ENCODE measurements around the gene SP7. TPM values are rescaled to one million over a fixed set of nuclear protein-coding genes. Genes with fewer than 3 reads are reported as not detected.
"Not testable (repeated sequence)": the region's sequence is repeated elsewhere in the genome, so short reads cannot be mapped to it uniquely, and the experiment has no call there.

SP7 gene
- total RNA-seq, 2 experiments from 2014 or later = not detected

GRCh38 chr12:53298164-53298563 lies 38.0 kb downstream of the SP7 start:
- Mint-ChIP-seq H3K4me1 (peaks cover 56% of the 10 kb centered on the region), H3K27ac (no peak overlapping the region), H3K9me3 (no peaks in the 10 kb centered on the region), H3K4me3 (no peak overlapping the region), H3K36me3 (peaks cover 23% of the 10 kb centered on the region), H3K27me3 (no peaks in the 10 kb centered on the region)
- ATAC-seq (ENCODE audit: low read depth) (no peak), DNase-seq (no peak)
- POLR2A ChIA-PET = interaction anchor here (1.8 to 5.3 kb wide), 2 partner anchors 24 to 118 kb away, joined by 8 to 31 read pairs; partner anchors contain the start of genes AAAS, CSAD and ZNF740

GRCh38 chr12:53297106-53297505 lies 39.0 kb downstream of the SP7 start:
- H3K4me3 Mint-ChIP-seq; DNase-seq; H3K27me3 Mint-ChIP-seq; H3K9me3 Mint-ChIP-seq; ATAC-seq (ENCODE audit: low read depth): not testable (repeated sequence)
- Mint-ChIP-seq H3K4me1 (peaks cover 50% of the 10 kb centered on the region), H3K27ac (peak overlapping the region; percentile 8), H3K36me3 (peaks cover 26% of the 10 kb centered on the region)
- POLR2A ChIA-PET = interaction anchor here (1.2 kb wide), 1 partner anchor 28 kb away, joined by 3 read pairs; no protein-coding TSS in a partner anchor

- Mint-ChIP-seq H3K4me3 (peak overlapping the region; percentile 98), H3K4me1 (peaks cover 41% of the 10 kb centered on the region), H3K27ac (peak overlapping the region; percentile 92), H3K9me3 (no peaks in the 10 kb centered on the region), H3K27me3 (no peaks in the 10 kb centered on the region), H3K36me3 (peaks cover 26% of the 10 kb centered on the region)
- DNase-seq (no peak), ATAC-seq (ENCODE audit: low read depth) (peak; percentile 0)
- POLR2A ChIA-PET = interaction anchor here (0.8 to 2.5 kb wide), 15 partner anchors 13 to 290 kb away, joined by 3 to 23 read pairs (median 6); partner anchors contain the start of genes AAAS, CSAD, EIF4B and ESPL1
These were observed 40.3 kb downstream of the SP7 start for GRCh38 chr12:53295891-53296219.

GRCh38 chr12:53295070-53295890 lies 40.9 kb downstream of the SP7 start, which contains the start of gene PFDN5:
TSS of gene PFDN5 (plus strand) at chr12:53295542. CDS start at chr12:53295568, 26 bp downstream.
- DNase-seq (peak; percentile 82), ATAC-seq (ENCODE audit: low read depth) (peak; percentile 89)
- H3K4me3 Mint-ChIP-seq = peak within 1 kb of the TSS; percentile 98
- H3K9me3 Mint-ChIP-seq = no peaks in the 10 kb centered on the region
- peaks cover 36% of the 10 kb centered on the region for H3K4me1 Mint-ChIP-seq
- POLR2A ChIA-PET = interaction anchor here (0.8 to 2.5 kb wide), 18 partner anchors 14 to 289 kb away, joined by 3 to 23 read pairs (median 4); partner anchors contain the start of genes AAAS, CSAD, EIF4B and ESPL1
- H3K36me3 Mint-ChIP-seq = peaks cover 24% of the 10 kb centered on the region
- no peaks in the 10 kb centered on the region for H3K27me3 Mint-ChIP-seq
- peak within 1 kb of the TSS; percentile 92 for H3K27ac Mint-ChIP-seq

GRCh38 chr12:53292426-53292825 lies 43.7 kb downstream of the SP7 start:
- Mint-ChIP-seq H3K9me3 (no peaks in the 10 kb centered on the region), H3K4me3 (no peak overlapping the region), H3K27me3 (no peaks in the 10 kb centered on the region), H3K4me1 (peaks cover 21% of the 10 kb centered on the region), H3K27ac (no peak overlapping the region), H3K36me3 (peaks cover 37% of the 10 kb centered on the region)
- POLR2A ChIA-PET = interaction anchor here (0.7 to 2.1 kb wide), 2 partner anchors 31 to 32 kb away, joined by 3 to 5 read pairs; no protein-coding TSS in a partner anchor
- ATAC-seq (ENCODE audit: low read depth) = no peak
- DNase-seq = no peak

GRCh38 chr12:53290661-53291060 lies 45.5 kb downstream of the SP7 start:
- DNase-seq = no peak
- H3K9me3 Mint-ChIP-seq = no peaks in the 10 kb centered on the region
- H3K36me3 Mint-ChIP-seq = peaks cover 35% of the 10 kb centered on the region
- no peak overlapping the region for H3K4me3 Mint-ChIP-seq
- no peak for ATAC-seq (ENCODE audit: low read depth)
- H3K27me3 Mint-ChIP-seq = no peaks in the 10 kb centered on the region
- H3K4me1 Mint-ChIP-seq = peaks cover 9% of the 10 kb centered on the region
- POLR2A ChIA-PET = interaction anchor here (0.6 to 1.3 kb wide), 4 partner anchors 9 to 187 kb away, joined by 3 to 7 read pairs (median 5); partner anchors contain the start of gene MYG1
- H3K27ac Mint-ChIP-seq = no peak overlapping the region

- no peaks in the 10 kb centered on the region for H3K9me3 Mint-ChIP-seq
- H3K4me1 Mint-ChIP-seq = peaks cover 6% of the 10 kb centered on the region
- H3K27ac Mint-ChIP-seq = no peak overlapping the region
- no peak for ATAC-seq (ENCODE audit: low read depth)
- POLR2A ChIA-PET = interaction anchor here (1.3 kb wide), 1 partner anchor 18 kb away, joined by 5 read pairs; no protein-coding TSS in a partner anchor
- no peak for DNase-seq
- H3K4me3 Mint-ChIP-seq = no peak overlapping the region
- no peaks in the 10 kb centered on the region for H3K27me3 Mint-ChIP-seq
- peaks cover 36% of the 10 kb centered on the region for H3K36me3 Mint-ChIP-seq
These were observed 46.3 kb downstream of the SP7 start for GRCh38 chr12:53289891-53290290.

- peak overlapping the region; percentile 36 for H3K27ac Mint-ChIP-seq
- no peaks in the 10 kb centered on the region for H3K27me3 Mint-ChIP-seq
- DNase-seq = no peak
- POLR2A ChIA-PET = interaction anchor here (0.5 to 1.5 kb wide), 3 partner anchors 8 to 129 kb away, joined by 3 to 6 read pairs (median 3); partner anchors contain the start of gene ESPL1
- no peaks in the 10 kb centered on the region for H3K9me3 Mint-ChIP-seq
- no peak overlapping the region for H3K4me3 Mint-ChIP-seq
- peaks cover 2% of the 10 kb centered on the region for H3K4me1 Mint-ChIP-seq
- ATAC-seq (ENCODE audit: low read depth) = no peak
- peaks cover 38% of the 10 kb centered on the region for H3K36me3 Mint-ChIP-seq
These were observed 47.8 kb downstream of the SP7 start for GRCh38 chr12:53288322-53288721.

GRCh38 chr12:53287741-53288216 lies 48.4 kb downstream of the SP7 start:
- Mint-ChIP-seq H3K27me3 (no peaks in the 10 kb centered on the region), H3K4me1 (peaks cover 2% of the 10 kb centered on the region), H3K4me3 (no peak overlapping the region), H3K36me3 (peaks cover 37% of the 10 kb centered on the region), H3K9me3 (no peaks in the 10 kb centered on the region), H3K27ac (peak overlapping the region; percentile 36)
- DNase-seq = peak; percentile 67
- POLR2A ChIA-PET = interaction anchor here (1.2 to 1.5 kb wide), 3 partner anchors 20 to 129 kb away, joined by 3 to 6 read pairs (median 4); partner anchors contain the start of gene ESPL1
- peak; percentile 79 for ATAC-seq (ENCODE audit: low read depth)

- H3K4me1 Mint-ChIP-seq = peaks cover 2% of the 10 kb centered on the region
- DNase-seq (no peak), ATAC-seq (ENCODE audit: low read depth) (no peak)
- POLR2A ChIA-PET = interaction anchor here (0.9 kb wide), 1 partner anchor 75 kb away, joined by 3 read pairs; no protein-coding TSS in a partner anchor
- peaks cover 38% of the 10 kb centered on the region for H3K36me3 Mint-ChIP-seq
- H3K4me3 Mint-ChIP-seq = no peak overlapping the region
- H3K27ac Mint-ChIP-seq = peak overlapping the region; percentile 41
- no peaks in the 10 kb centered on the region for H3K9me3 Mint-ChIP-seq
- H3K27me3 Mint-ChIP-seq = no peaks in the 10 kb centered on the region
These were observed 49.7 kb downstream of the SP7 start for GRCh38 chr12:53286448-53286847.

GRCh38 chr12:53279888-53280498 lies 56.2 kb downstream of the SP7 start:
- DNase-seq (no peak), ATAC-seq (ENCODE audit: low read depth) (no peak)
- POLR2A ChIA-PET = interaction anchor here (0.6 to 3.8 kb wide), 3 partner anchors 12 to 129 kb away, joined by 3 to 19 read pairs (median 3); partner anchors contain the start of gene ESPL1
- no peaks in the 10 kb centered on the region for H3K9me3 Mint-ChIP-seq
- no peak overlapping the region for H3K4me3 Mint-ChIP-seq
- H3K4me1 Mint-ChIP-seq = peaks cover 6% of the 10 kb centered on the region
- H3K27ac Mint-ChIP-seq = no peak overlapping the region
- H3K27me3 Mint-ChIP-seq = no peaks in the 10 kb centered on the region
- H3K36me3 Mint-ChIP-seq = peaks cover 40% of the 10 kb centered on the region

- POLR2A ChIA-PET = interaction anchor here (0.7 to 3.8 kb wide), 2 partner anchors 11 to 81 kb away, joined by 3 to 19 read pairs; partner anchors contain the start of gene ESPL1
- no peak overlapping the region for H3K4me3 Mint-ChIP-seq
- no peak overlapping the region for H3K27ac Mint-ChIP-seq
- H3K27me3 Mint-ChIP-seq = no peaks in the 10 kb centered on the region
- no peaks in the 10 kb centered on the region for H3K9me3 Mint-ChIP-seq
- H3K4me1 Mint-ChIP-seq = peaks cover 11% of the 10 kb centered on the region
- H3K36me3 Mint-ChIP-seq = peaks cover 45% of the 10 kb centered on the region
- ATAC-seq (ENCODE audit: low read depth) = no peak
- no peak for DNase-seq
These were observed 56.8 kb downstream of the SP7 start for GRCh38 chr12:53279283-53279869.
